Right lobe of liver (tissue), 6 donors: Measurements from ENCODE around the gene EXOSC7. TPM values are rescaled to one million over a fixed set of nuclear protein-coding genes. Genes with fewer than 3 reads are reported as not detected.

Experiments used
- ATAC-seq, 4 donors: fragments of 200-7000 bp; cut with Tn5 transposase; one replicate each; pipeline ENCODE4 v1.9.1; 2020; ENCODE audit warnings: mild to moderate bottlenecking in 4 of 4, moderate library complexity in 4 of 4
- DNase-seq, 3 donors: peaks; one replicate each; pipeline ENCODE4 v3.0.0-alpha.2; 2020
- H3K27ac ChIP-seq, 3 donors: fragments of 200-600 bp; one replicate each; pipeline ENCODE4 v1.8.0; 2022
- H3K27me3 ChIP-seq, 2 donors: fragments of 200-600 bp; one replicate each; pipeline ENCODE4 v1.8.0; 2022
- H3K36me3 ChIP-seq, 4 donors: fragments of 200-600 bp; sonication (generic) in 1 of 4; one replicate each; pipeline versions ENCODE4 v1.5.1 to v1.8.0; 2017 to 2022; ENCODE audit warnings: control low read depth in 1 of 4
- H3K4me1 ChIP-seq, 4 donors: fragments of 200-600 bp; sonication (generic) in 1 of 4; one replicate each; pipeline versions ENCODE4 v1.5.1 to v1.8.0; 2017 to 2022; ENCODE audit warnings: control low read depth in 1 of 4
- H3K4me3 ChIP-seq, 3 donors: fragments of 200-600 bp; one replicate each; pipeline ENCODE4 v1.8.0; 2022
- H3K9me3 ChIP-seq, 4 donors: fragments of 200-600 bp; sonication (generic) in 1 of 4; one replicate each; pipeline versions ENCODE4 v1.5.1 to v1.8.0; 2017 to 2022; ENCODE audit warnings: control low read depth in 1 of 4
- CTCF ChIP-seq, 4 donors: fragments of 200-600 bp in 3 of 4; fragments of 450-650 bp in 1 of 4; IDR thresholded peaks; one replicate each; pipeline versions ENCODE4 v1.5.1 to v1.8.0; 2016 to 2022; ENCODE audit warnings: antibody characterized with exemption in 4 of 4, mild to moderate bottlenecking in 2 of 4
- POLR2A ChIP-seq: fragments of 450-650 bp; IDR thresholded peaks from one replicate; pipeline ENCODE4 v1.6.1; 2017; ENCODE audit warnings: antibody characterized with exemption, mild to moderate bottlenecking
- WGBS: methylation state at CpG from one replicate; pipeline ENCODE4 v1.1.6; 2018; ENCODE audit warnings: low coverage, low lambda C conversion rate; ENCODE audit not compliant: insufficient coverage; ENCODE audit errors: missing lambda C conversion rate; 5-methylcytosine and 5-hydroxymethylcytosine counted together
- intact Hi-C, 2 donors: fragments of 100-400 bp; cut with DNase I; formaldehyde crosslinking; loops; one replicate each; pipeline versions ENCODE4 v1.11.2 to v1.14.1; 2022
- total RNA-seq, 6 experiments: library from RNA; depleted of rRNA in 2 of 6; stranded (reverse); fragments of >200 nt in 2 of 6; fragmentation: NEBNext Ultra II Directional in 3 of 6; extraction: Animal tissue kit (Norgen Biotek cat#: 25700) in 3 of 6; gene quantifications; one replicate each; pipeline versions ENCODE4 v1.1.0 to v1.2.4, GENCODE V29; 2016 to 2023
- donor health status: DM: no; HTN: yes; CAD: no.
- donor health status: DM: no; HTN: no; CAD: no.
- donor health status: DM: no; HTN: no; CAD: no.
- donor health status: DM: no; HTN: yes; CAD: no.
- donor health status: DM: no; HTN: yes; CAD: no.

The EXOSC7 gene
- total RNA-seq, 6 experiments from 2014 or later: 15.1 to 25.7 (median 15.9) TPM

GRCh38 chr3:45026957-45027356 is 50.9 kb downstream of the EXOSC7 start:
- no peaks in the 10 kb centered on the region for H3K36me3 ChIP-seq
- H3K4me3 ChIP-seq: peak overlapping the region in 1 of 3 donors; percentile 8
- DNase-seq: no peak
- intact Hi-C loops: no loop called here
- WGBS: 42% methylated on average over 4 of the region's 4 CpGs
- no peaks in the 10 kb centered on the region for H3K9me3 ChIP-seq
- no peaks in the 10 kb centered on the region for H3K27me3 ChIP-seq
- peak in 3 of 4 donors; percentile 22 to 38 (median 28) for ATAC-seq
- peak overlapping the region in 2 of 3 donors; percentile 15 to 29 for H3K27ac ChIP-seq
- no peak for TF ChIP-seq POLR2A
- no peak for TF ChIP-seq CTCF (IDR thresholded peaks at IDR 0.05)
- H3K4me1 ChIP-seq: no peaks in the 10 kb centered on the region

- Histone ChIP-seq H3K4me1 (no peaks in the 10 kb centered on the region), H3K27me3 (no peaks in the 10 kb centered on the region), H3K4me3 (no peak overlapping the region), H3K36me3 (no peaks in the 10 kb centered on the region), H3K27ac (no peak overlapping the region), H3K9me3 (no peaks in the 10 kb centered on the region)
- DNase-seq (no peak), ATAC-seq (no peak)
- intact Hi-C loops: no loop called here
- WGBS: 85% methylated on average over 4 of the region's 4 CpGs
- TF ChIP-seq CTCF (IDR thresholded peaks at IDR 0.05): no peak
- TF ChIP-seq POLR2A: no peak
Measured at GRCh38 chr3:45027441-45027840, 51.4 kb downstream of the EXOSC7 start.

GRCh38 chr3:45029216-45029615 is 53.2 kb downstream of the EXOSC7 start:
- H3K27me3 ChIP-seq: no peaks in the 10 kb centered on the region
- H3K36me3 ChIP-seq: no peaks in the 10 kb centered on the region
- intact Hi-C loops: no loop called here
- WGBS: 72% methylated on average over 2 of the region's 2 CpGs
- no peak overlapping the region for H3K4me3 ChIP-seq
- DNase-seq (no peak), ATAC-seq (no peak)
- TF ChIP-seq POLR2A (no peak), CTCF (IDR thresholded peaks at IDR 0.05) (no peak)
- no peaks in the 10 kb centered on the region for H3K9me3 ChIP-seq
- no peak overlapping the region for H3K27ac ChIP-seq
- H3K4me1 ChIP-seq: no peaks in the 10 kb centered on the region

GRCh38 chr3:45029661-45030060 is 53.6 kb downstream of the EXOSC7 start:
- H3K27me3 ChIP-seq: no peaks in the 10 kb centered on the region
- H3K9me3 ChIP-seq: no peaks in the 10 kb centered on the region
- H3K27ac ChIP-seq: no peak overlapping the region
- no peaks in the 10 kb centered on the region for H3K36me3 ChIP-seq
- H3K4me1 ChIP-seq: no peaks in the 10 kb centered on the region
- intact Hi-C loops: loop anchor here in 1 of 2 donors (10.0 kb wide), 1 partner anchor 475 kb away; no protein-coding TSS in a partner anchor
- DNase-seq (no peak), ATAC-seq (no peak)
- no peak overlapping the region for H3K4me3 ChIP-seq
- 57% methylated on average over 4 of the region's 5 CpGs for WGBS
- TF ChIP-seq CTCF (IDR thresholded peaks at IDR 0.05): no peak
- TF ChIP-seq POLR2A: no peak

- DNase-seq (no peak), ATAC-seq (no peak)
- no peak overlapping the region for H3K27ac ChIP-seq
- H3K36me3 ChIP-seq: no peaks in the 10 kb centered on the region
- no peak for TF ChIP-seq CTCF (IDR thresholded peaks at IDR 0.05)
- no peak for TF ChIP-seq POLR2A
- H3K27me3 ChIP-seq: no peaks in the 10 kb centered on the region
- intact Hi-C loops: loop anchor here in 1 of 2 donors (10.0 kb wide), 1 partner anchor 473 kb away; no protein-coding TSS in a partner anchor
- H3K4me1 ChIP-seq: peaks cover 0 to 6% (median 0%) of the 10 kb centered on the region in 4 donors
- H3K4me3 ChIP-seq: no peak overlapping the region
- no peaks in the 10 kb centered on the region for H3K9me3 ChIP-seq
- 87% methylated on average over 3 of the region's 3 CpGs for WGBS
Measured at GRCh38 chr3:45031531-45031930, 55.5 kb downstream of the EXOSC7 start.
